Measurements from ENCODE around the gene MKI67.

Gene MKI67

DNA sequence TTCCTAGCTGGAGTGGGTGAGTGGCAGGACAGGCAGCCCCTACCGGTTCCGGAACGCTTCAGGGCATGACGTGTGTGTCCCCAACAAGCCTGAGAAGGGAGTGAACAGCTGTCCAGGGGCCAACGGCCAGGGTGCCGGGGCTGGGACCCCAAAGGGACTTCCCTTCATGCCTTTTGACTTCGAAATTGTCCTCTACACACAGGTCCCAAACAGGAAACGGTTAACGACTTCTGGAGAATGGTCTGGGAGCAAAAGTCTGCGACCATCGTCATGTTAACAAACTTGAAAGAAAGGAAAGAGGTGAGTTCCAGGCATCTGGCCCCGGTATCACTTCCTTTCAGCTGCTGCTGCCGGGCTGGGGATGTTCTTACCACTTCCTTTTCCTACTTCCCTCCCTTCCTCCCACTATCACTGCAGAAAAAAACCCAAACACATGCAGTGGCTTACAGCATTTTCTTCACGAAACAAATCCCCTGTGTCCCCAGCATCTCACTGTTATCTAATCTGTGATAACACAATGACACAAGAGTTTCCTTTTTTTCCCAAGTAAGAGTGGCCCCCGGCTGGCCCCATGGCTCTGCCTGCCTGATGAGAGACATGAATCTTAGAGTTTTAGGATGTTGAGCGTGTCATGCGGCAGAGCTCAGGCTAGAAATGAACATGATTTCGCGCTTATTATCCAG, 63.2 kb downstream of the MKI67 start:
- H3K4me1 Mint-ChIP-seq (ENCODE audit: low read depth) = peaks cover 88% of the 10 kb centered on the region
- H3K27me3 Mint-ChIP-seq = no peaks in the 10 kb centered on the region
- H3K36me3 Mint-ChIP-seq = peaks cover 35% of the 10 kb centered on the region
- no peaks in the 10 kb centered on the region for H3K9me3 Mint-ChIP-seq (ENCODE audit: low read depth)
- peak overlapping the region; percentile 93 for H3K27ac Mint-ChIP-seq
- peak overlapping the region; percentile 86 for H3K4me3 Mint-ChIP-seq

DNA sequence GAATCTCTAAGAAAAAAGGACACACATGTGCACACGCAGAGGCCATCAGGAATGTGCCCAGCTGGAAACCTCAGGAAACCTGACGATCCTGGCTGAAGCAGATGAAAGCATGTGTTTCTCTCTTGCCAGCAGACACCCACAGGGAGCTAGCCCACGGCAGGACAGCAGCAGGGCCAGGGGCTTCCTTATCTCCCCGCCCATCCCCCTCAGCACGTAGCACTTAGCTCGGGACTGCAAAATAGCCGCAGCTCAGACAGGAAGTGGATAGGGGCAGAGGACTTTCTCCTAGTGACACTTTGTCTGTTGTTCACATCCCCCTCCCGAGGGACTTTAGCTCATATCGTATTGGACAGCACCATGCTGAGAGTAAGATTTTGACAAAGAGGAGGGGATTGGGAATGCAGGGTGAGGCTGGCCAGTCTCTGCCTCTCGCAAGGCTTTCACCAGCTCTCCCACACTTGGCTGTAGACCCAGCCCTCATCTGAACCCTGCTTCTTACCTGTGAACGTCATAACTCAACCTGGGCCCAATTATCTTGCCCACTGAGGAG, 63.8 kb downstream of the MKI67 start:
- Mint-ChIP-seq H3K27ac (peak overlapping the region; percentile 93), H3K4me1 (ENCODE audit: low read depth) (peaks cover 91% of the 10 kb centered on the region)

DNA sequence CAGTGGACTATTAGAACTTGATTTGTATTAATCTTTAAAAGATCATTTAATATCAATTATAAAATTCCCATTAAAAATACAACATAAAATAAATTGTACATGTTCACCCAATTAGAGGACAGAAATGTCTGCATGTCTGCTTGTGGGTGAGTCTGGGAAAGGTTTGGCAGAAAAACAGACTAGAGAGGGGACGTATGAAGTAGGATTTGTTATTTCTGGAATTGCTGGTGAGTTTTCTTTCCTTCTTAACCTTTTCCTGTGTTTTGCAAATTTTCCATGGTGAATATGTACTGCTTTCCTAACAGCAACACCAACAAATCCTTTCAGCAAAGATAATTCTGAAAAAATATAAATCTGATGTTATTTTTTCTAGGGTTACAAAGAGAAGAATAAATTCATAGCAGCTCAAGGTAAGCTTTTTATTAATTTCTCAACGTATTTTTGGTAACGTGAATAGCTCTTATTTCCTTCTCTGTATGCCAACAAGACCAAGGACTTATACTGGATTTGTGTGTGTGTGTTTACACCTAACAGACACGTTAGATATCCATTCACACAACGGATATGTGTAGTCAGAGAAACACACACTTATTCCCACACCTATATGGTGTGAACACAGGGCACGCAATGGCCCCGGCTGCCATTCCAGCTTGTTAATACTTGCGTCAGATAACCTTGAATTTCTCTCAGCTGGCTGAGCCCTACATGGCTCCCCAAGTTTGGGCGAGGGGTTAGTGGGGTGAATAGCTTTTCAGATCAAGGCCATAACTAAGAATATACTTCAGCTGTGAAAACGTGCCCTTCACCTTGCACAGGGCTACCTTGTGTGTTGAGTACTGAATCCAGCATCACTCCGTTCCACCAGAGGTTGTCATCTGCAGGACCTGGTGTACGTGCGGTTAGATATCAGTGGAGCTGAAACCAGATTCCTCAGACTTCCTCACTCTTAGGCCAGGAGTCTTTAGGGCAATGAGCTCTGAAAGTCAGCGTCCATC, 64.6 kb downstream of the MKI67 start:
- H3K4me1 Mint-ChIP-seq (ENCODE audit: low read depth) = peaks cover 83% of the 10 kb centered on the region
- peak overlapping the region; percentile 86 for H3K4me3 Mint-ChIP-seq
- peak overlapping the region; percentile 93 for H3K27ac Mint-ChIP-seq
- peaks cover 30% of the 10 kb centered on the region for H3K36me3 Mint-ChIP-seq
- H3K9me3 Mint-ChIP-seq (ENCODE audit: low read depth) = no peaks in the 10 kb centered on the region
- no peaks in the 10 kb centered on the region for H3K27me3 Mint-ChIP-seq

More for the DNA sequence above, 63.8 kb downstream of the MKI67 start:
- peaks cover 37% of the 10 kb centered on the region for H3K36me3 Mint-ChIP-seq
- H3K4me3 Mint-ChIP-seq = peak overlapping the region; percentile 86
- no peaks in the 10 kb centered on the region for H3K9me3 Mint-ChIP-seq (ENCODE audit: low read depth)
- H3K27me3 Mint-ChIP-seq = no peaks in the 10 kb centered on the region

DNA sequence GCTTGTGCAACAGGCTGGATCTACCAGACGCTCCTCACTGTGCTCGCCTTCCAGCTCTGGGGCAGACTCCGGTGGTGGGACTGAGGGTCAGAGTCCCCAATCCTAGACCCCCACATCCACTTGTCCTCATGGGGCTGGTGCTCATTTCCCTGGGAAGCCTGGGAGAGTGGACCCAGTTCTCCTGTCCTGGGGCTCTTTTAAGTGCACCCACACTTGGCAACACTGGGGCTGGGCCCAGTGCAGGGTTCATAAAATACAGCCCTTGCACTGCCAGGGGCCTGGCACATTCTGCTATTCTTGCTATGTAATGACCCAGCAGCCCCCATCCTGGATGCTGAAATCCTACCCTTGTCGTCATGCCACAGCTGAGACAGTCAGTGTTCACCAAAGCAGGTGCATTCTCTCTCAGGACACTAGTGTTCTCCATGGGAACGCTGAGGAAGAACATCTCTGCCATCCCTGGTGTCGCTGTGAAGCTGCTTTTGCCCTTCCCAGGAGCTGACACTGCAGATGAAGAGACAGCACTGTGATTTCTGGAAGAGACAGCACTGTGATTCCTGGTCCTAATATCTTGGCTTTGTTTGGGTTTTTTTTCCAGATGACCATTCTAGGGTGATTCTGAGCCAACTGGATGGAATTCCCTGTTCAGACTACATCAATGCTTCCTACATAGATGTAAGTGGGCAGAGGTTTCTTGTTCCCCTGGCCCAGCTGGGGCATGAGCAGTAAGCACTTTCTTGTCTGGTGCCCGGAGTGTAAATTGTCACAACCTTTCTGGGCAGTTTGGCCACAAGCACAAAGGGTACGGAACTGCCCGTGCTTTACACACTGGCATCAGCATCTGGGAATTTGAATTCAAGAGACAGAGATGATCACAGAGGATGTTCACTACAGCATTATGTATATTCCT, 65.6 kb downstream of the MKI67 start:
- no peaks in the 10 kb centered on the region for H3K27me3 Mint-ChIP-seq
- peaks cover 73% of the 10 kb centered on the region for H3K4me1 Mint-ChIP-seq (ENCODE audit: low read depth)
- peak overlapping the region; percentile 29 for H3K27ac Mint-ChIP-seq
- no peaks in the 10 kb centered on the region for H3K9me3 Mint-ChIP-seq (ENCODE audit: low read depth)
- H3K4me3 Mint-ChIP-seq = no peak overlapping the region
- peaks cover 22% of the 10 kb centered on the region for H3K36me3 Mint-ChIP-seq

DNA sequence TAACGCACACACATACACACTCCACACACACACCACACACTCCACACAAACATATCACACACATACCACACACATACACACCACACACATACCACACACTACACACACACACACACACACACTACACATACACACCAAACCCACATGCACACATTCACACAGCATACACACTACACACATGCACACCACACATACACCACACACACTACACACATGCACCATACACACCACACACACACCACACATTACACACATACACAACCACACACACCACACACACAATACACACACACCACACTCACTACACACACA, 66.3 kb downstream of the MKI67 start:
- H3K36me3 Mint-ChIP-seq = peaks cover 19% of the 10 kb centered on the region
- no peaks in the 10 kb centered on the region for H3K27me3 Mint-ChIP-seq
- no peak overlapping the region for H3K4me3 Mint-ChIP-seq
- peak overlapping the region; percentile 18 for H3K27ac Mint-ChIP-seq
- peaks cover 66% of the 10 kb centered on the region for H3K4me1 Mint-ChIP-seq (ENCODE audit: low read depth)
- no peaks in the 10 kb centered on the region for H3K9me3 Mint-ChIP-seq (ENCODE audit: low read depth)

DNA sequence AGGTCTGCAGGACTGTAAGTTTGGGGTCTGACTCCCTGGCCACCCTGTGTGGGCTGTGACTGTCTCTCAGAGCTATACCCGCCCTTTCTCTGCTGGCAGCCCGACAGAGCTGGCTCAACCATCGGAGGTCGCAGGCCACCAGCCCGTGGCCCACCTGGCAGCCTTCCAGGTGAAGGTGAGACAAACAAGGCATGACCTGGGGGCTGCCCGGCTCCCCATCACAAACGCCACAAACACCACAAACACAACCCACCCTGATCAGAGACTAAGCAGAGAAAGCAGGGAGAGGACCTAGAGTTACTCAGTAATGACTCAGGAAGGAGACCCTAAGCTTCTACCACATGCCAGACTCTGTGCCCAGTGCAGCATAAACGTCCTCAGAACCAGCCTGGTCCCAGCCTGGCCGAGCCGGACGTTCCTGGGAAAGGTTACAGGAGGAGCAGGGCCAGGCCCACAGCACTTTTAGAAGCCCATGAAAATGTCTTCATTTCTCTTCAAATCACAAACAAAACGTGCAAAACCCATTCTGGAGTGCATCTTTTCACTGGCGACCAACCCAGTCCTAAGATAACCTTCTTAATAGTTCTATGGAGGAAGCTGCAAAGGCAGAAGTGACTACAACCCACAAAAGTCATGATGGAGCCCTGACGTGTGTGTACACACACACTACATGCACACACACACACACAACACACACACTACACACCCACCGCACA, 66.8 kb downstream of the MKI67 start:
- Mint-ChIP-seq H3K4me3 (no peak overlapping the region), H3K27me3 (no peaks in the 10 kb centered on the region), H3K9me3 (ENCODE audit: low read depth) (no peaks in the 10 kb centered on the region), H3K27ac (peak overlapping the region; percentile 59), H3K4me1 (ENCODE audit: low read depth) (peaks cover 61% of the 10 kb centered on the region), H3K36me3 (peaks cover 17% of the 10 kb centered on the region)

DNA sequence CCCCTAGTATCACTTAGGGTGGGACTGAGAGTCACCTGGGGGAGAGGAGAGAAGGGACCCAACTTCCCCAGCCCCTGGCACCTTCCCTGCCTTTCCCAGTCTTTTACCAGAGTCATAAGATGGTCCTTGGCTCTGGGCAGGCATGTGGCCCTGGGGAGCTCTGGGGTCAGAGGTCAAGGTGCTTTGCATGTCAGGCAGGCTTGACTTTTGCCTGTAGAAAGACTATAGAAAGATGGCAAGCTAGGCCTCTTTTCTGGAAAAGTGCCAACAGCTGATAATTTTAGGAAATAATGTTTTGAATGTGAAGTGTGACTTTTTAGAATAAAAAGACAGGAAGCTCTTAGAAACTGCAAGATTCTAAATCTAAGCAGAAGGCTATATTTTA, 67.5 kb downstream of the MKI67 start:
- Mint-ChIP-seq H3K9me3 (ENCODE audit: low read depth) (no peaks in the 10 kb centered on the region), H3K27me3 (no peaks in the 10 kb centered on the region), H3K4me1 (ENCODE audit: low read depth) (peaks cover 54% of the 10 kb centered on the region), H3K4me3 (no peak overlapping the region), H3K36me3 (peaks cover 14% of the 10 kb centered on the region), H3K27ac (no peak overlapping the region)

DNA sequence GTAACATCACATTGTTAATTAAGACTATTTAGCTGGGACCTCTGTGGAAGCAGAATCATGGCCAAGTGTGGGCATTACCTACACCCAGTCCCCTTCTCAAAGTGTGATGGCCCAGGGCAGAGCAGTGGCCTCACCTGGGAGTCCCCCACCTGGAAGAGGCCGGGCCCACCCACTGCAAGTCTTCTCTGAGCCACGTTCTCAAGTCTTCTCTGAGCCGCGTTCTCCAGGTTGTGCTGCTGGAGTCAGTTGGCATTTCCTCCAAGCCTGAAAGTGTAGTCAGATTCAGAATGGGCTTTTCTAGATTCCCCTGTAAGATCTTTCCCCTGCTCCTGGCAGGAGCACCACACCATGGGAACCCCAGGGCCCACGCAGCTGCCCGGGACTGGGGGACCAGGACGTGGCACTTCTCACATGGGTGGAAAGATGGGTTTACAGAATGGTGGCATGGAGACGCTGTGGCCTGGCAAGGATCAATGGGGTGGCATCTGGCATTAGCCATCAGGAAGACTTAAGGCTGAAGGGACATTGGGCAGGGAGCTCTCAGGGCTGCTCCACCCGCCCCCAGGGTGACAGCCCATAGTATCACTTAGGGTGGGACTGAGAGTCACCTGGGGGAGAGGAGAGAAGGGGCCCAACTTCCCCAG, 68.0 kb downstream of the MKI67 start:
- H3K36me3 Mint-ChIP-seq = peaks cover 14% of the 10 kb centered on the region
- H3K9me3 Mint-ChIP-seq (ENCODE audit: low read depth) = no peaks in the 10 kb centered on the region
- peaks cover 49% of the 10 kb centered on the region for H3K4me1 Mint-ChIP-seq (ENCODE audit: low read depth)
- H3K27me3 Mint-ChIP-seq = no peaks in the 10 kb centered on the region
- H3K4me3 Mint-ChIP-seq = no peak overlapping the region
- peak overlapping the region; percentile 72 for H3K27ac Mint-ChIP-seq

DNA sequence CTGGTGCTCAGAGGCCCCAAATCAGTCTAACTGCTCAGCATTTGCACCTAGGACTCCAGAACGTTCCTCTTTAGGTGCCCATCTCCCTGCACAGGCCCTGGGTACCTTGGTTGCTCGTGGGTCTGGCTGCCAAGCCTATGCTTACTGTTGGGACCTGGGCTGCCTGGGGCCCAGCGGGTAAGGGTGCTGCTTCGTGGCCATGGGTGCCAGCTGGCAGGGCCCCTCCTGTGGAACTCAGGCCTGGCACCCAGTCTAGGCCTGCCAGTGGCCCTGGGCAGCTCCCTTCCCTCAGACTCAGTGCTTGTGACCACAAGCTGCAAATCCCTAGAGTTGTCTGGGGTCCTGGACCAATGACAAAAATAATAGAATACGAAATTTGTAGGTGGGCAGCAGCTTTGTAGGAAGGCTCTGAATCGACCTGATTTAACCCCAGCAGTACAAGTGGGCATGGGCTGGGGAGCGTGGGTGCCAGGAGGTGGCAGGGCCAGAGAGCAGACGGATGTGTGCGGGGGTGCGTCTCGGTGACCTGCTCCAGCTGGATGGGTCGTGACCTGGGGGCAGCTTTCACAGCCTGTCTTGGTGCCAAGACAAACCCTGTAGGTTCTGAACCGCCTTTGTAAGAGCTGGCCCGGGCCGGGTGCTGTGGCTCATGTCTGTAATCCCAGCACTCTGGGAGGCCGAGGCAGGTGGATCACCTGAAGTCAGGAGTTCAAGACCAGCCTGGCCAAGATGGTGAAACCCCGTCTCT, 69.7 kb downstream of the MKI67 start:
- H3K27me3 Mint-ChIP-seq = no peaks in the 10 kb centered on the region
- no peaks in the 10 kb centered on the region for H3K9me3 Mint-ChIP-seq (ENCODE audit: low read depth)
- H3K36me3 Mint-ChIP-seq = peaks cover 8% of the 10 kb centered on the region
- peaks cover 40% of the 10 kb centered on the region for H3K4me1 Mint-ChIP-seq (ENCODE audit: low read depth)
- no peak overlapping the region for H3K27ac Mint-ChIP-seq
- no peak overlapping the region for H3K4me3 Mint-ChIP-seq

DNA sequence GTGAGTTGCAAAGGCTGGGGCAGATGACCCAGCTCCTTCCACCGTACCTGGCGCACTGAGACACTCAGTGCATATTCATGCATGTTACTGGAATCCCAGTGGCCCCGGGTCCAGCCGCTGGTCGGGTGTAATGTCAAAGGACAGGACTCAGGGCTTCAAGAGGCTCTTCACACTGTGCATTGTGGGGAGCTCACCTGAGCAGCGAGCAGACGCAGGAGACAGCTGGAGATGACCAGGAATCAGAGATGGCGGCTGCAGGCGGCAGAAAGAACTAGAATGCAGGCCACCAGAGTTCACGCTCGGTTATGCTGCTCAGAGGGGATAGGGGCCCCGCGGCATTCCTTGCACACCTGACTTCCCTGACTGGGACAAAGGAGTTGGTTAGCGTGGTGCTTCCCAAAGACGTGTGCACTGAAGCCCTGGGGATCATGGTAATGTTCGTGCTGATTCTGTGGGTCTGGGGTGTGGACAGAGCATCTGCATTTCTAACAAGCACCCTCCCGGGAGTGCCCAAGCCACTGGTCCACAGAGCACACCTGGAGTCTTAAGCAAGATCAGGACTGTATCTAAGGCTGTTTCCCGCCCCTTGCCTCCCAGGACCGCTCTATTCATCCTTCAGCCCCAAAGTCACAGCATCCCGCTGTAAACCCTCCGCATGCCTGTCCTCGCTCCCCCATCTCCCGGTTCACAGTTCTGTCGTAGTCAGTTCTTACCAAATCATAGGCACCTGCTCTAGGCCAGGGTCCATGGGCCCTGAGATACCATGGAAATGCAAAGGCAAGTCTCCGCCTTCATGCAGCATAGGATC, 71.0 kb downstream of the MKI67 start:
- no peak overlapping the region for H3K27ac Mint-ChIP-seq
- peaks cover 17% of the 10 kb centered on the region for H3K36me3 Mint-ChIP-seq
- no peak overlapping the region for H3K4me3 Mint-ChIP-seq
- no peaks in the 10 kb centered on the region for H3K27me3 Mint-ChIP-seq
- peaks cover 43% of the 10 kb centered on the region for H3K4me1 Mint-ChIP-seq (ENCODE audit: low read depth)
- no peaks in the 10 kb centered on the region for H3K9me3 Mint-ChIP-seq (ENCODE audit: low read depth)

DNA sequence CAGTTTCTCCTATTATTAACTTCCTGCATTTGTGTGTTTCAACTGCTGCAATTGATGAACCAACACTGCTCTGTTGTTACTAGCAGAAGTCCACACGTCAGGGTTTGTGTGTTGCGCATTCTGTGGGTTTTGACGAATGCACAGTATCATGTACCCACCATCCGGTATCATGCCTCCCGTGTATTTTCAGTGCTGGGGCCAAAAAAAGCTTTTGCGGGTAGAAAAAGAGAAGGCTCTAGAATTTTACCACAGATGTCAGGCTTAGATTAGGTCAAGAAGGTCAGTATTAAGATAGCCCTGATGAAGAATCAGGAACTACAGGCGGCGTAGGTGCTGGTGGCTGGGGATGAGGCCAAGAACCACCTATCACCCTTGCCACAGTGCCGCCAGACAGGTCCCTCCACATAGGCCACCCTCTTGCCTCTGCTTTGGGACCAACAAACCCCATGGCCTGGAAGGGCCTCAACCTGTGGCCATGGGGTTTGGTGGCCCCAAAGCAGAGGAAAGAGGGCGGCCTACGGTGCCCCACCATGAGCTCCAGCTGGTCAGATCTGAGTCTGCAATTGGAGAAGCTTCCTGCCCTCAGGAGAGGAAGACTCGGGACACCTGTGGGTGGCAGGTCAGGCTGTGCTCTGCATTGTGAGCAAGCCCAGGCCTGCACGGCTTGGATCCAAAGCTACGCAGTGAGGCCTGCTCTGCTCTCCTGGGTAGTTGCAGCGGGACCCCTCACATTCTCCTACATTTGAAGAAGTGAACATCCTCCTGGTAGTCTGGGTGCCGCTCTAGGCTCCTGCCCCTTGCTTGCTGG, 71.9 kb downstream of the MKI67 start:
- Mint-ChIP-seq H3K9me3 (ENCODE audit: low read depth) (no peaks in the 10 kb centered on the region), H3K27me3 (no peaks in the 10 kb centered on the region), H3K27ac (no peak overlapping the region), H3K4me1 (ENCODE audit: low read depth) (peaks cover 42% of the 10 kb centered on the region), H3K36me3 (peaks cover 16% of the 10 kb centered on the region), H3K4me3 (no peak overlapping the region)

DNA sequence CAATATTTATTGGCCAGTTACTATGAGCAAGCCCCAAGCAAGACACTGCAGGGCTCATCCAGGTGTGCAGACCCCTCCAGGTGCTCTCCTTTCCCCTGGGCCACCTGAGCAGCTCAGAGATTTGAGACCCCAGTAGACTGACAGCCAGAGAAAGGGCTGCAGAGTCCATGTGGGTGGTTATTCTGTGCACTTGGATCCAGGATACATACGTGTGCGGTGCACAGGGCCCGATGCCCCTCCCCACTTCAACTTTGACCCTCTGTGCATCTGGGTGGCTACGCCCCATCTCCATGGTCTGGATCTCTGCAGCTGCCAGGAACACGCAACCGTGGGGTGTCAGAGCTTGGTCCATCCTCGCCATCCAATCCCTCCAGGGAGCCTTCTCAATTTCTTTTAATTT, 72.9 kb downstream of the MKI67 start:
- H3K36me3 Mint-ChIP-seq = peaks cover 16% of the 10 kb centered on the region

More for the DNA sequence above, 72.9 kb downstream of the MKI67 start:
- Mint-ChIP-seq H3K4me3 (no peak overlapping the region), H3K27me3 (no peaks in the 10 kb centered on the region), H3K4me1 (ENCODE audit: low read depth) (peaks cover 41% of the 10 kb centered on the region), H3K27ac (no peak overlapping the region), H3K9me3 (ENCODE audit: low read depth) (no peaks in the 10 kb centered on the region)
